Measurements from ENCODE around the gene COL5A1.
"Not testable (repeated sequence)": the region's sequence is repeated elsewhere in the genome, so short reads cannot be mapped to it uniquely, and the experiment has no call there.

COL5A1 gene

DNA sequence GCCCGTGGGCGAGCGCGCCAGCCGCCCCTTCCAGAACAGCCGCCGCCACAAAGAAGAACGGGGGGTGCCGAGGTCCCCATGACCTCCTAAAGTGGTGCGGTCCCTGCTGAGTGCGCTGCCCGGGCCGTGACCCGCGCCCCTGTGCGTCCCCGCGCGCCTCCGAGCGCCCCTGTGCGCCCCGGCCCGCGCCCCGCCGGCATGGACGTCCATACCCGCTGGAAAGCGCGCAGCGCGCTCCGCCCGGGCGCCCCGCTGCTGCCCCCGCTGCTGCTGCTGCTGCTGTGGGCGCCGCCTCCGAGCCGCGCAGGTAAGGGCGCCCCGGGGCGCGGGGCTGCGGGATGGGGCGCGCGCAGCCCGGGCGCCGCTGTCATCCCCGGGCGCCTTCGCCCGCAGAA lies 384 bp downstream of the COL5A1 start:
- no peak for DNase-seq
- Histone ChIP-seq H3K36me3 (ENCODE audit: control insufficient read depth in 1 of 2, insufficient read depth in 2 of 2, low read depth in 1 of 2, low read length in 2 of 2) (peaks cover 0 to 17% of the 10 kb centered on the region in 2 experiments), H3K27ac (ENCODE audit: low read length, poor library complexity, severe bottlenecking) (no peak overlapping the region), H2AFZ (ENCODE audit: low read depth, low read length) (no peak overlapping the region), H3K4me3 (ENCODE audit: insufficient read depth in 1 of 2, low read depth in 1 of 2, low read length in 2 of 2) (peak overlapping the region; percentile 88 to 89), H3K14ac (ENCODE audit: low read length in 2 of 2) (peak overlapping the region in 1 of 2 experiments; percentile 19), H4K8ac (ENCODE audit: low read length) (no peak overlapping the region), H3K9ac (ENCODE audit: low read length) (peak overlapping the region; percentile 88), H3K79me1 (replicated peaks; ENCODE audit: low read length, poor library complexity, severe bottlenecking) (peaks cover 7% of the 10 kb centered on the region), H3K9me3 (ENCODE audit: control insufficient read depth, low read length) (no peaks in the 10 kb centered on the region), H2BK12ac (ENCODE audit: low read length in 2 of 2) (peak overlapping the region in 1 of 2 experiments; percentile 67), H2BK120ac (ENCODE audit: low read depth, low read length) (peak overlapping the region; percentile 83), H2AK5ac (ENCODE audit: low read length, severe bottlenecking) (no peak overlapping the region), H3K4ac (ENCODE audit: low read depth in 1 of 2, low read length in 2 of 2) (peak overlapping the region; percentile 93 to 94), H3K4me1 (ENCODE audit: control insufficient read depth, insufficient read depth, low read depth, low read length) (peaks cover 51% of the 10 kb centered on the region), H3K18ac (ENCODE audit: low read depth in 1 of 2, low read length in 2 of 2) (peak overlapping the region; percentile 96 to 97), H3K4me2 (ENCODE audit: low read length, poor library complexity, severe bottlenecking) (peak overlapping the region; percentile 88), H2BK15ac (ENCODE audit: low read depth, poor library complexity, severe bottlenecking) (peak overlapping the region; percentile 76), H4K91ac (ENCODE audit: low read length) (peak overlapping the region; percentile 90), H2BK5ac (ENCODE audit: low read depth, low read length, poor library complexity, severe bottlenecking) (peak overlapping the region; percentile 72), H3K27me3 (ENCODE audit: control insufficient read depth in 1 of 2, insufficient read depth in 1 of 2, low read length in 2 of 2) (no peaks in the 10 kb centered on the region), H3K23ac (ENCODE audit: low read length in 2 of 2) (peak overlapping the region in 1 of 2 experiments; percentile 94)
- WGBS = under 1% methylated on average over 48 of the region's 58 CpGs

- Histone ChIP-seq H2AK5ac (ENCODE audit: low read length, severe bottlenecking) (peak overlapping the region; percentile 5), H2BK120ac (ENCODE audit: low read depth, low read length) (peak overlapping the region; percentile 83), H3K14ac (ENCODE audit: low read length in 2 of 2) (peak overlapping the region in 1 of 2 experiments; percentile 98), H3K9ac (ENCODE audit: low read length) (peak overlapping the region; percentile 88), H2BK12ac (ENCODE audit: low read length in 2 of 2) (peak overlapping the region in 1 of 2 experiments; percentile 19), H3K36me3 (ENCODE audit: control insufficient read depth in 1 of 2, insufficient read depth in 2 of 2, low read depth in 1 of 2, low read length in 2 of 2) (peaks cover 5 to 23% of the 10 kb centered on the region in 2 experiments), H3K18ac (ENCODE audit: low read depth in 1 of 2, low read length in 2 of 2) (peak overlapping the region; percentile 97), H2BK5ac (ENCODE audit: low read depth, low read length, poor library complexity, severe bottlenecking) (no peak overlapping the region), H3K4ac (ENCODE audit: low read depth in 1 of 2, low read length in 2 of 2) (peak overlapping the region; percentile 93 to 94), H2BK15ac (ENCODE audit: low read depth, poor library complexity, severe bottlenecking) (peak overlapping the region; percentile 29), H3K79me1 (replicated peaks; ENCODE audit: low read length, poor library complexity, severe bottlenecking) (peaks cover 7% of the 10 kb centered on the region), H3K27ac (ENCODE audit: low read length, poor library complexity, severe bottlenecking) (peak overlapping the region; percentile 68), H3K4me1 (ENCODE audit: control insufficient read depth, insufficient read depth, low read depth, low read length) (peaks cover 50% of the 10 kb centered on the region), H3K4me2 (ENCODE audit: low read length, poor library complexity, severe bottlenecking) (peak overlapping the region; percentile 88), H3K27me3 (ENCODE audit: control insufficient read depth in 1 of 2, insufficient read depth in 1 of 2, low read length in 2 of 2) (no peaks in the 10 kb centered on the region), H2AFZ (ENCODE audit: low read depth, low read length) (no peak overlapping the region), H4K8ac (ENCODE audit: low read length) (peak overlapping the region; percentile 72), H4K91ac (ENCODE audit: low read length) (peak overlapping the region; percentile 66), H3K23ac (ENCODE audit: low read length in 2 of 2) (no peak overlapping the region), H3K4me3 (ENCODE audit: insufficient read depth in 1 of 2, low read depth in 1 of 2, low read length in 2 of 2) (peak overlapping the region; percentile 88 to 89), H3K9me3 (ENCODE audit: control insufficient read depth, low read length) (no peaks in the 10 kb centered on the region)
- WGBS = under 1% methylated on average over 37 of the region's 37 CpGs
- DNase-seq = peak; percentile 87
Observed at GRCh38 chr9:134642385-134643181, 980 bp downstream of the COL5A1 start.

- H2AK5ac ChIP-seq (ENCODE audit: low read length, severe bottlenecking) = no peak overlapping the region
- peak overlapping the region; percentile 88 for H3K4me2 ChIP-seq (ENCODE audit: low read length, poor library complexity, severe bottlenecking)
- peak overlapping the region in 1 of 2 experiments; percentile 44 for H3K4ac ChIP-seq (ENCODE audit: low read depth in 1 of 2, low read length in 2 of 2)
- H3K23ac ChIP-seq (ENCODE audit: low read length in 2 of 2) = peak overlapping the region in 1 of 2 experiments; percentile 92
- no peaks in the 10 kb centered on the region for H3K27me3 ChIP-seq (ENCODE audit: control insufficient read depth in 1 of 2, insufficient read depth in 1 of 2, low read length in 2 of 2)
- H2BK15ac ChIP-seq (ENCODE audit: low read depth, poor library complexity, severe bottlenecking) = no peak overlapping the region
- DNase-seq = peak; percentile 51
- H2AFZ ChIP-seq (ENCODE audit: low read depth, low read length) = no peak overlapping the region
- peaks cover 6 to 29% of the 10 kb centered on the region in 2 experiments for H3K36me3 ChIP-seq (ENCODE audit: control insufficient read depth in 1 of 2, insufficient read depth in 2 of 2, low read depth in 1 of 2, low read length in 2 of 2)
- H2BK120ac ChIP-seq (ENCODE audit: low read depth, low read length) = peak overlapping the region; percentile 21
- peaks cover 45% of the 10 kb centered on the region for H3K4me1 ChIP-seq (ENCODE audit: control insufficient read depth, insufficient read depth, low read depth, low read length)
- H3K18ac ChIP-seq (ENCODE audit: low read depth in 1 of 2, low read length in 2 of 2) = peak overlapping the region; percentile 59 to 97
- peak overlapping the region in 1 of 2 experiments; percentile 79 for H2BK12ac ChIP-seq (ENCODE audit: low read length in 2 of 2)
- WGBS = under 1% methylated on average over 12 of the region's 16 CpGs
- H3K27ac ChIP-seq (ENCODE audit: low read length, poor library complexity, severe bottlenecking) = peak overlapping the region; percentile 68
- H3K14ac ChIP-seq (ENCODE audit: low read length in 2 of 2) = peak overlapping the region in 1 of 2 experiments; percentile 98
- H3K79me1 ChIP-seq (replicated peaks; ENCODE audit: low read length, poor library complexity, severe bottlenecking) = peaks cover 7% of the 10 kb centered on the region
- no peaks in the 10 kb centered on the region for H3K9me3 ChIP-seq (ENCODE audit: control insufficient read depth, low read length)
- no peak overlapping the region for H2BK5ac ChIP-seq (ENCODE audit: low read depth, low read length, poor library complexity, severe bottlenecking)
- no peak overlapping the region for H4K91ac ChIP-seq (ENCODE audit: low read length)
- peak overlapping the region; percentile 88 to 89 for H3K4me3 ChIP-seq (ENCODE audit: insufficient read depth in 1 of 2, low read depth in 1 of 2, low read length in 2 of 2)
- no peak overlapping the region for H4K8ac ChIP-seq (ENCODE audit: low read length)
- peak overlapping the region; percentile 88 for H3K9ac ChIP-seq (ENCODE audit: low read length)
Observed at GRCh38 chr9:134643222-134643671, 1.6 kb downstream of the COL5A1 start.

GRCh38 chr9:134644401-134644724 lies 2.8 kb downstream of the COL5A1 start:
- Histone ChIP-seq H3K9ac (ENCODE audit: low read length) (peak overlapping the region; percentile 38), H3K4me3 (ENCODE audit: insufficient read depth in 1 of 2, low read depth in 1 of 2, low read length in 2 of 2) (peak overlapping the region in 1 of 2 experiments; percentile 75), H3K36me3 (ENCODE audit: control insufficient read depth in 1 of 2, insufficient read depth in 2 of 2, low read depth in 1 of 2, low read length in 2 of 2) (peaks cover 11 to 36% of the 10 kb centered on the region in 2 experiments), H3K4me1 (ENCODE audit: control insufficient read depth, insufficient read depth, low read depth, low read length) (peaks cover 48% of the 10 kb centered on the region), H3K27ac (ENCODE audit: low read length, poor library complexity, severe bottlenecking) (peak overlapping the region; percentile 90), H3K4me2 (ENCODE audit: low read length, poor library complexity, severe bottlenecking) (peak overlapping the region; percentile 39)
- not testable (repeated sequence) for H3K79me1 ChIP-seq (replicated peaks; ENCODE audit: low read length, poor library complexity, severe bottlenecking); H3K14ac ChIP-seq (ENCODE audit: low read length in 2 of 2); DNase-seq; H2AK5ac ChIP-seq (ENCODE audit: low read length, severe bottlenecking); H3K27me3 ChIP-seq (ENCODE audit: control insufficient read depth in 1 of 2, insufficient read depth in 1 of 2, low read length in 2 of 2); H2BK5ac ChIP-seq (ENCODE audit: low read depth, low read length, poor library complexity, severe bottlenecking); H4K8ac ChIP-seq (ENCODE audit: low read length); H2BK15ac ChIP-seq (ENCODE audit: low read depth, poor library complexity, severe bottlenecking); H3K4ac ChIP-seq (ENCODE audit: low read depth in 1 of 2, low read length in 2 of 2); H3K23ac ChIP-seq (ENCODE audit: low read length in 2 of 2); H3K9me3 ChIP-seq (ENCODE audit: control insufficient read depth, low read length); H2AFZ ChIP-seq (ENCODE audit: low read depth, low read length); H3K18ac ChIP-seq (ENCODE audit: low read depth in 1 of 2, low read length in 2 of 2); H2BK12ac ChIP-seq (ENCODE audit: low read length in 2 of 2); H4K91ac ChIP-seq (ENCODE audit: low read length); H2BK120ac ChIP-seq (ENCODE audit: low read depth, low read length)
- WGBS = 69% methylated on average over 7 of the region's 14 CpGs

Data from mesenchymal stem cell (in vitro differentiated cells and primary cell).